ENCODE results near the gene GLUD2. TPM values are rescaled to one million over a fixed set of nuclear protein-coding genes. Genes with fewer than 3 reads are reported as not detected.
"Not testable (repeated sequence)": the region's sequence is repeated elsewhere in the genome, so short reads cannot be mapped to it uniquely, and the experiment has no call there.

GLUD2 gene
- total RNA-seq = under 1 TPM; 0.14 to 0.21 TPM

- peak; percentile 0 for DNase-seq
- H3K27me3 Mint-ChIP-seq = peaks cover 20% of the 10 kb centered on the region
- not testable (repeated sequence) for H3K27ac Mint-ChIP-seq, H3K4me1 Mint-ChIP-seq, H3K4me3 Mint-ChIP-seq, H3K36me3 Mint-ChIP-seq, H3K9me3 Mint-ChIP-seq
Measured at GRCh38 chrX:121047441-121048419, at the start of gene GLUD2. Gene GLUD2 (plus strand): TSS chrX:121047610. CDS start chrX:121047685, 75 bp downstream.

- Mint-ChIP-seq H3K27me3 (no peaks in the 10 kb centered on the region), H3K4me3 (no peak overlapping the region), H3K36me3 (no peaks in the 10 kb centered on the region), H3K9me3 (no peaks in the 10 kb centered on the region), H3K27ac (no peak overlapping the region), H3K4me1 (no peaks in the 10 kb centered on the region)
- DNase-seq = no peak
Measured at GRCh38 chrX:120999413-120999812, 48.0 kb upstream of the GLUD2 start.

- Mint-ChIP-seq H3K27ac (no peak overlapping the region), H3K4me3 (no peak overlapping the region), H3K36me3 (no peaks in the 10 kb centered on the region), H3K4me1 (no peaks in the 10 kb centered on the region), H3K27me3 (no peaks in the 10 kb centered on the region), H3K9me3 (no peaks in the 10 kb centered on the region)
- DNase-seq = no peak
Measured at GRCh38 chrX:121000589-121000988, 46.8 kb upstream of the GLUD2 start.

- DNase-seq = no peak
- H3K36me3 Mint-ChIP-seq = no peaks in the 10 kb centered on the region
- H3K27ac Mint-ChIP-seq = no peak overlapping the region
- no peaks in the 10 kb centered on the region for H3K4me1 Mint-ChIP-seq
- no peaks in the 10 kb centered on the region for H3K27me3 Mint-ChIP-seq
- H3K9me3 Mint-ChIP-seq = peaks cover 2% of the 10 kb centered on the region
- no peak overlapping the region for H3K4me3 Mint-ChIP-seq
Measured at GRCh38 chrX:121008920-121009319, 38.5 kb upstream of the GLUD2 start.

- peaks cover 2% of the 10 kb centered on the region for H3K9me3 Mint-ChIP-seq
- no peaks in the 10 kb centered on the region for H3K36me3 Mint-ChIP-seq
- no peak overlapping the region for H3K27ac Mint-ChIP-seq
- DNase-seq = no peak
- no peaks in the 10 kb centered on the region for H3K4me1 Mint-ChIP-seq
- H3K4me3 Mint-ChIP-seq = no peak overlapping the region
- no peaks in the 10 kb centered on the region for H3K27me3 Mint-ChIP-seq
Measured at GRCh38 chrX:121009764-121010163, 37.6 kb upstream of the GLUD2 start.

- peaks cover 2% of the 10 kb centered on the region for H3K9me3 Mint-ChIP-seq
- no peaks in the 10 kb centered on the region for H3K4me1 Mint-ChIP-seq
Measured at GRCh38 chrX:121010218-121010617, 37.2 kb upstream of the GLUD2 start.

GRCh38 chrX:121011254-121011653 is 36.2 kb upstream of the GLUD2 start:
- H3K4me1 Mint-ChIP-seq = no peaks in the 10 kb centered on the region
- H3K27me3 Mint-ChIP-seq = no peaks in the 10 kb centered on the region
- no peaks in the 10 kb centered on the region for H3K36me3 Mint-ChIP-seq
- no peak for DNase-seq
- H3K4me3 Mint-ChIP-seq = no peak overlapping the region
- H3K9me3 Mint-ChIP-seq = no peaks in the 10 kb centered on the region
- no peak overlapping the region for H3K27ac Mint-ChIP-seq

More at GRCh38 chrX:121010218-121010617, 37.2 kb upstream of the GLUD2 start:
- H3K27ac Mint-ChIP-seq = no peak overlapping the region
- no peak overlapping the region for H3K4me3 Mint-ChIP-seq
- H3K36me3 Mint-ChIP-seq = no peaks in the 10 kb centered on the region
- DNase-seq = no peak
- H3K27me3 Mint-ChIP-seq = no peaks in the 10 kb centered on the region

GRCh38 chrX:121013897-121014455 is 33.4 kb upstream of the GLUD2 start:
- no peaks in the 10 kb centered on the region for H3K4me1 Mint-ChIP-seq
- DNase-seq = no peak
- no peak overlapping the region for H3K27ac Mint-ChIP-seq

GRCh38 chrX:121014826-121015225 is 32.6 kb upstream of the GLUD2 start:
- H3K27me3 Mint-ChIP-seq = no peaks in the 10 kb centered on the region
- no peaks in the 10 kb centered on the region for H3K9me3 Mint-ChIP-seq

More at GRCh38 chrX:121013897-121014455, 33.4 kb upstream of the GLUD2 start:
- no peaks in the 10 kb centered on the region for H3K36me3 Mint-ChIP-seq
- no peak overlapping the region for H3K4me3 Mint-ChIP-seq
- no peaks in the 10 kb centered on the region for H3K27me3 Mint-ChIP-seq
- no peaks in the 10 kb centered on the region for H3K9me3 Mint-ChIP-seq

GRCh38 chrX:121028419-121028818 is 19.0 kb upstream of the GLUD2 start:
- Mint-ChIP-seq H3K36me3 (no peaks in the 10 kb centered on the region), H3K27ac (no peak overlapping the region), H3K4me3 (no peak overlapping the region), H3K4me1 (no peaks in the 10 kb centered on the region), H3K27me3 (no peaks in the 10 kb centered on the region), H3K9me3 (no peaks in the 10 kb centered on the region)
- DNase-seq = no peak

More at GRCh38 chrX:121014826-121015225, 32.6 kb upstream of the GLUD2 start:
- H3K36me3 Mint-ChIP-seq = no peaks in the 10 kb centered on the region
- no peak overlapping the region for H3K4me3 Mint-ChIP-seq
- H3K4me1 Mint-ChIP-seq = no peaks in the 10 kb centered on the region
- no peak for DNase-seq
- H3K27ac Mint-ChIP-seq = no peak overlapping the region

GRCh38 chrX:121030083-121030482 is 17.3 kb upstream of the GLUD2 start:
- no peak overlapping the region for H3K27ac Mint-ChIP-seq
- no peaks in the 10 kb centered on the region for H3K36me3 Mint-ChIP-seq
- DNase-seq = no peak
- H3K9me3 Mint-ChIP-seq = no peaks in the 10 kb centered on the region
- no peaks in the 10 kb centered on the region for H3K27me3 Mint-ChIP-seq
- H3K4me3 Mint-ChIP-seq = no peak overlapping the region
- no peaks in the 10 kb centered on the region for H3K4me1 Mint-ChIP-seq

GRCh38 chrX:121032531-121032930 is 14.9 kb upstream of the GLUD2 start:
- H3K27me3 Mint-ChIP-seq = no peaks in the 10 kb centered on the region
- H3K9me3 Mint-ChIP-seq = no peaks in the 10 kb centered on the region
- no peaks in the 10 kb centered on the region for H3K4me1 Mint-ChIP-seq
- DNase-seq = no peak
- no peaks in the 10 kb centered on the region for H3K36me3 Mint-ChIP-seq
- H3K27ac Mint-ChIP-seq = no peak overlapping the region
- H3K4me3 Mint-ChIP-seq = no peak overlapping the region

- H3K27ac Mint-ChIP-seq = no peak overlapping the region
- H3K27me3 Mint-ChIP-seq = peaks cover 4% of the 10 kb centered on the region
- H3K36me3 Mint-ChIP-seq = no peaks in the 10 kb centered on the region
- H3K4me1 Mint-ChIP-seq = no peaks in the 10 kb centered on the region
- no peaks in the 10 kb centered on the region for H3K9me3 Mint-ChIP-seq
- no peak overlapping the region for H3K4me3 Mint-ChIP-seq
- no peak for DNase-seq
Measured at GRCh38 chrX:121036137-121036536, 11.3 kb upstream of the GLUD2 start.

GRCh38 chrX:121036951-121037350 is 10.5 kb upstream of the GLUD2 start:
- no peaks in the 10 kb centered on the region for H3K4me1 Mint-ChIP-seq
- DNase-seq = no peak
- H3K36me3 Mint-ChIP-seq = no peaks in the 10 kb centered on the region
- H3K27ac Mint-ChIP-seq = no peak overlapping the region
- no peak overlapping the region for H3K4me3 Mint-ChIP-seq
- H3K9me3 Mint-ChIP-seq = no peaks in the 10 kb centered on the region
- H3K27me3 Mint-ChIP-seq = peaks cover 4% of the 10 kb centered on the region

GRCh38 chrX:121050781-121051180 is 3.4 kb downstream of the GLUD2 start:
- no peak for DNase-seq
- H3K36me3 Mint-ChIP-seq = no peaks in the 10 kb centered on the region
- H3K27ac Mint-ChIP-seq = no peak overlapping the region
- no peaks in the 10 kb centered on the region for H3K4me1 Mint-ChIP-seq
- no peak overlapping the region for H3K4me3 Mint-ChIP-seq
- H3K9me3 Mint-ChIP-seq = no peaks in the 10 kb centered on the region
- H3K27me3 Mint-ChIP-seq = peaks cover 20% of the 10 kb centered on the region
